ENCODE results near the gene OGFOD2. TPM values are rescaled to one million over a fixed set of nuclear protein-coding genes. Genes with fewer than 3 reads are reported as not detected.

OGFOD2 gene
- total RNA-seq, 4 donors from 2014 or later, result 13.3 to 133 (median 16.8) TPM

- peaks cover 0 to 11% of the 10 kb centered on the region in 2 donors for H3K4me1 ChIP-seq
- DNase-seq, result no peak
- H3K27me3 ChIP-seq, result no peaks in the 10 kb centered on the region
- H3K4me3 ChIP-seq, result no peak overlapping the region
- no peak for TF ChIP-seq POLR2A (IDR thresholded peaks at IDR 0.05)
- no peak for TF ChIP-seq CTCF (IDR thresholded peaks at IDR 0.05)
- H3K27ac ChIP-seq, result peak overlapping the region in 1 of 2 donors; percentile 40
- no peaks in the 10 kb centered on the region for H3K36me3 ChIP-seq
- no peaks in the 10 kb centered on the region for H3K9me3 ChIP-seq
- intact Hi-C loops (cut with DNase I; ENCODE audit: low total_unique reads), result no loop called here
Measured at GRCh38 chr12:122964439-122965257, 10.4 kb upstream of the OGFOD2 start.

GRCh38 chr12:122965321-122965751 is 9.7 kb upstream of the OGFOD2 start:
- H3K27me3 ChIP-seq, result no peaks in the 10 kb centered on the region
- H3K9me3 ChIP-seq, result no peaks in the 10 kb centered on the region
- TF ChIP-seq CTCF (IDR thresholded peaks at IDR 0.05) (no peak), POLR2A (IDR thresholded peaks at IDR 0.05) (no peak)
- no peaks in the 10 kb centered on the region for H3K36me3 ChIP-seq
- H3K4me3 ChIP-seq, result peak overlapping the region; percentile 52 to 59
- peak overlapping the region; percentile 38 to 40 for H3K27ac ChIP-seq
- DNase-seq, result no peak
- intact Hi-C loops (cut with DNase I; ENCODE audit: low total_unique reads), result no loop called here
- peaks cover 0 to 11% of the 10 kb centered on the region in 2 donors for H3K4me1 ChIP-seq

GRCh38 chr12:122965851-122966742 is 8.9 kb upstream of the OGFOD2 start, which contains the start of gene ABCB9:
Gene ABCB9 (minus strand): TSS chr12:122966463. CDS start chr12:122960235, 6,228 bp downstream.
- H3K36me3 ChIP-seq, result no peaks in the 10 kb centered on the region
- H3K4me1 ChIP-seq, result peaks cover 0 to 11% of the 10 kb centered on the region in 2 donors
- peak; percentile 91 to 95 for DNase-seq
- peak within 1 kb of the TSS; percentile 52 to 59 for H3K4me3 ChIP-seq
- intact Hi-C loops (cut with DNase I; ENCODE audit: low total_unique reads), result no loop called here
- TF ChIP-seq CTCF (IDR thresholded peaks at IDR 0.05), result no peak
- TF ChIP-seq POLR2A (IDR thresholded peaks at IDR 0.05), result peak; percentile 59 to 62
- peak within 1 kb of the TSS; percentile 40 to 68 for H3K27ac ChIP-seq
- H3K27me3 ChIP-seq, result no peaks in the 10 kb centered on the region
- H3K9me3 ChIP-seq, result no peaks in the 10 kb centered on the region

- no peaks in the 10 kb centered on the region for H3K27me3 ChIP-seq
- H3K4me3 ChIP-seq, result peak overlapping the region in 1 of 2 donors; percentile 59
- peak overlapping the region; percentile 40 to 68 for H3K27ac ChIP-seq
- intact Hi-C loops (cut with DNase I; ENCODE audit: low total_unique reads), result no loop called here
- DNase-seq, result no peak
- H3K36me3 ChIP-seq, result no peaks in the 10 kb centered on the region
- H3K9me3 ChIP-seq, result no peaks in the 10 kb centered on the region
- TF ChIP-seq POLR2A (IDR thresholded peaks at IDR 0.05) (no peak), CTCF (IDR thresholded peaks at IDR 0.05) (no peak)
- peaks cover 0 to 11% of the 10 kb centered on the region in 2 donors for H3K4me1 ChIP-seq
Measured at GRCh38 chr12:122966743-122967550, 8.1 kb upstream of the OGFOD2 start.
